NCI-H524 (cell line): Measurements from ENCODE around the gene GFOD2.
A peak's percentile ranks its signal among the peaks of the same experiment; 100 is the strongest.
"Not testable (repeated sequence)": the region's sequence is repeated elsewhere in the genome, so short reads cannot be mapped to it uniquely, and the experiment has no call there.

Experiments used
- DNase-seq, 2 experiments: peaks; one replicate each; lab custom pipeline; 2025; lab: John Stamatoyannopoulos, UW

The GFOD2 gene

GRCh38 chr16:67719048-67719777 is at the start of gene GFOD2:
GFOD2 (minus strand) TSS chr16:67719316; CDS start chr16:67685715, 33,601 bp downstream.
- peak; percentile 93 to 94 for DNase-seq

GRCh38 chr16:67767953-67768352 is 48.8 kb upstream of the GFOD2 start:
- DNase-seq, result peak in 1 of 2 experiments; percentile 23

GRCh38 chr16:67766291-67766690 is 47.2 kb upstream of the GFOD2 start:
- DNase-seq, result no peak

- no peak for DNase-seq
Measured at GRCh38 chr16:67764158-67764667, 45.1 kb upstream of the GFOD2 start.

- DNase-seq, result no peak
Measured at GRCh38 chr16:67763066-67763465, 44.0 kb upstream of the GFOD2 start.

- no peak for DNase-seq
Measured at GRCh38 chr16:67762385-67762784, 43.3 kb upstream of the GFOD2 start.

GRCh38 chr16:67761924-67762323 is 42.8 kb upstream of the GFOD2 start:
- DNase-seq, result no peak

GRCh38 chr16:67760956-67761230 is 41.8 kb upstream of the GFOD2 start:
- DNase-seq, result no peak

GRCh38 chr16:67760206-67760955 is 41.3 kb upstream of the GFOD2 start:
- DNase-seq, result no peak

- no peak for DNase-seq
Measured at GRCh38 chr16:67758966-67759365, 39.9 kb upstream of the GFOD2 start.

- no peak for DNase-seq
Measured at GRCh38 chr16:67758006-67758405, 38.9 kb upstream of the GFOD2 start.

GRCh38 chr16:67752641-67753040 is 33.5 kb upstream of the GFOD2 start:
- DNase-seq, result no peak

- not testable (repeated sequence) for DNase-seq
Measured at GRCh38 chr16:67751331-67751730, 32.2 kb upstream of the GFOD2 start.

GRCh38 chr16:67750466-67750865 is 31.4 kb upstream of the GFOD2 start:
- peak in 1 of 2 experiments; percentile 41 for DNase-seq

GRCh38 chr16:67749436-67750078 is 30.4 kb upstream of the GFOD2 start:
- DNase-seq, result no peak

GRCh38 chr16:67748834-67749233 is 29.7 kb upstream of the GFOD2 start:
- no peak for DNase-seq

GRCh38 chr16:67746846-67747245 is 27.7 kb upstream of the GFOD2 start:
- DNase-seq, result no peak

GRCh38 chr16:67741118-67741517 is 22.0 kb upstream of the GFOD2 start:
- no peak for DNase-seq

- no peak for DNase-seq
Measured at GRCh38 chr16:67740391-67740790, 21.3 kb upstream of the GFOD2 start.

GRCh38 chr16:67736858-67737257 is 17.7 kb upstream of the GFOD2 start:
- no peak for DNase-seq

- DNase-seq, result peak in 1 of 2 experiments; percentile 4
Measured at GRCh38 chr16:67734731-67735201, 15.7 kb upstream of the GFOD2 start.

- DNase-seq, result peak; percentile 79 to 86
Measured at GRCh38 chr16:67733734-67734470, 14.8 kb upstream of the GFOD2 start.
